Skin epidermis (tissue), 12 donors: ENCODE measurements around the gene MBIP.

Experiments used
- H3K27ac ChIP-seq, 21 experiments: fragments of 200-600 bp; sonication (generic) in 11 of 21; one replicate each; pipeline ENCODE4 v1.5.0; 2020; ENCODE audit warnings: mild to moderate bottlenecking in 3 of 21, inconsistent platforms in 2 of 21, moderate library complexity in 2 of 21
- H3K4me3 ChIP-seq, 7 experiments: fragments of 200-600 bp; sonication (generic) in 2 of 7; one replicate each; pipeline ENCODE4 v1.5.0; 2020; ENCODE audit warnings: inconsistent platforms in 2 of 7, mild to moderate bottlenecking in 2 of 7, moderate library complexity in 1 of 7

The MBIP gene

GRCh38 chr14:36315159-36315853, 5.1 kb downstream of the MBIP start:
- no peak overlapping the region for H3K4me3 ChIP-seq

GRCh38 chr14:36313898-36314297, 6.5 kb downstream of the MBIP start:
- Histone ChIP-seq H3K27ac (no peak overlapping the region), H3K4me3 (no peak overlapping the region)

More at GRCh38 chr14:36315159-36315853, 5.1 kb downstream of the MBIP start:
- H3K27ac ChIP-seq, result no peak overlapping the region

- Histone ChIP-seq H3K27ac (no peak overlapping the region), H3K4me3 (no peak overlapping the region)
Observed at GRCh38 chr14:36313206-36313605, 7.2 kb downstream of the MBIP start.

- H3K27ac ChIP-seq, result no peak overlapping the region
- no peak overlapping the region for H3K4me3 ChIP-seq
Observed at GRCh38 chr14:36306836-36307235, 13.6 kb downstream of the MBIP start.

GRCh38 chr14:36304895-36305294, 15.5 kb downstream of the MBIP start:
- Histone ChIP-seq H3K4me3 (no peak overlapping the region), H3K27ac (no peak overlapping the region)

- H3K4me3 ChIP-seq, result no peak overlapping the region
- no peak overlapping the region for H3K27ac ChIP-seq
Observed at GRCh38 chr14:36303960-36304359, 16.5 kb downstream of the MBIP start.

- H3K27ac ChIP-seq, result no peak overlapping the region
Observed at GRCh38 chr14:36302823-36303222, 17.6 kb downstream of the MBIP start.

GRCh38 chr14:36301159-36301558, 19.3 kb downstream of the MBIP start:
- Histone ChIP-seq H3K4me3 (no peak overlapping the region), H3K27ac (no peak overlapping the region)

More at GRCh38 chr14:36302823-36303222, 17.6 kb downstream of the MBIP start:
- no peak overlapping the region for H3K4me3 ChIP-seq

- Histone ChIP-seq H3K4me3 (no peak overlapping the region), H3K27ac (no peak overlapping the region)
Observed at GRCh38 chr14:36300337-36300736, 20.1 kb downstream of the MBIP start.

- no peak overlapping the region for H3K4me3 ChIP-seq
- no peak overlapping the region for H3K27ac ChIP-seq
Observed at GRCh38 chr14:36295642-36296627, 24.5 kb downstream of the MBIP start.

- Histone ChIP-seq H3K4me3 (no peak overlapping the region), H3K27ac (no peak overlapping the region)
Observed at GRCh38 chr14:36294543-36294942, 25.9 kb downstream of the MBIP start.

- Histone ChIP-seq H3K4me3 (no peak overlapping the region), H3K27ac (no peak overlapping the region)
Observed at GRCh38 chr14:36293824-36294223, 26.6 kb downstream of the MBIP start.

- H3K4me3 ChIP-seq, result no peak overlapping the region
- H3K27ac ChIP-seq, result no peak overlapping the region
Observed at GRCh38 chr14:36289954-36290353, 30.5 kb downstream of the MBIP start.

- Histone ChIP-seq H3K27ac (no peak overlapping the region), H3K4me3 (no peak overlapping the region)
Observed at GRCh38 chr14:36288496-36288895, 31.9 kb downstream of the MBIP start.

GRCh38 chr14:36284971-36285595, 35.4 kb downstream of the MBIP start:
- no peak overlapping the region for H3K4me3 ChIP-seq

GRCh38 chr14:36281309-36281708, 39.1 kb downstream of the MBIP start:
- Histone ChIP-seq H3K27ac (no peak overlapping the region), H3K4me3 (no peak overlapping the region)

More at GRCh38 chr14:36284971-36285595, 35.4 kb downstream of the MBIP start:
- H3K27ac ChIP-seq, result no peak overlapping the region

- no peak overlapping the region for H3K4me3 ChIP-seq
- H3K27ac ChIP-seq, result no peak overlapping the region
Observed at GRCh38 chr14:36279306-36280190, 40.9 kb downstream of the MBIP start.

- no peak overlapping the region for H3K4me3 ChIP-seq
- H3K27ac ChIP-seq, result no peak overlapping the region
Observed at GRCh38 chr14:36275741-36276140, 44.7 kb downstream of the MBIP start.
